A673 (cell line): ENCODE data around the gene SUN3. TPM values are rescaled to one million over a fixed set of nuclear protein-coding genes. Genes with fewer than 3 reads are reported as not detected.

Experiments used
- BruUV-seq: library from RNA; stranded (reverse); fragments of 400-500 nt; replicated peaks from 2 replicates; lab custom pipeline; 2021; lab: Mats Ljungman, UMichigan
- CTCF ChIA-PET: fragments of 300-600 bp; sonication (Branson Sonifier 250); formaldehyde crosslinking; loops from one replicate; lab custom pipeline; 2022; ENCODE audit warnings: antibody characterized with exemption; lab: Charles Lee
- POLR2A ChIA-PET: fragments of 300-600 bp; sonication (Branson Sonifier 250); formaldehyde crosslinking; loops from one replicate; lab custom pipeline; 2022; ENCODE audit warnings: antibody characterized with exemption; ENCODE audit not compliant: low non-redundant PET; lab: Charles Lee
- DNase-seq: peaks from one replicate; pipeline ENCODE4 v3.0.0-alpha.2; 2015; ENCODE audit warnings: low spot score
- H3K27ac ChIP-seq: fragments of 200-600 bp; sonication (generic); 2 replicates; pipeline ENCODE4 v1.5.1; 2016; ENCODE audit warnings: mixed run types, low read depth, mild to moderate bottlenecking, mixed read lengths, antibody characterized with exemption, low read length; ENCODE audit not compliant: poor library complexity, severe bottlenecking
- H3K27me3 ChIP-seq: fragments of 200-600 bp; sonication (generic); replicated peaks from 2 replicates; pipeline ENCODE4 v1.6.1; 2017; ENCODE audit warnings: mixed run types, low read depth, mild to moderate bottlenecking, mixed read lengths, antibody characterized with exemption, low read length; ENCODE audit not compliant: insufficient read depth, poor library complexity
- H3K36me3 ChIP-seq: fragments of 200-600 bp; sonication (generic); 2 replicates; pipeline ENCODE4 v1.6.1; 2016; ENCODE audit warnings: mixed run types, mild to moderate bottlenecking, mixed read lengths, antibody characterized with exemption, low read length; ENCODE audit not compliant: insufficient read depth, poor library complexity, severe bottlenecking
- H3K4me1 ChIP-seq: fragments of 200-600 bp; sonication (generic); 2 replicates; pipeline ENCODE4 v1.6.1; 2017; ENCODE audit warnings: mixed run types, mild to moderate bottlenecking, mixed read lengths, antibody characterized with exemption, low read length; ENCODE audit not compliant: insufficient read depth, poor library complexity, severe bottlenecking
- H3K4me3 ChIP-seq: fragments of 200-600 bp; sonication (generic); 2 replicates; pipeline ENCODE4 v1.5.1; 2016; ENCODE audit warnings: low read depth, mixed run types, mild to moderate bottlenecking, mixed read lengths, low read length; ENCODE audit not compliant: poor library complexity, severe bottlenecking
- H3K9me3 ChIP-seq: fragments of 200-600 bp; sonication (generic); 2 replicates; pipeline ENCODE4 v1.6.1; 2016; ENCODE audit warnings: mixed run types, low read depth, mild to moderate bottlenecking, mixed read lengths, antibody characterized with exemption, low read length; ENCODE audit not compliant: poor library complexity, severe bottlenecking
- EZH2 ChIP-seq: fragments of 200-600 bp; sonication (generic); IDR thresholded peaks from 2 replicates; pipeline ENCODE4 v1.6.1; 2017; ENCODE audit warnings: borderline replicate concordance, low read depth, mild to moderate bottlenecking, mixed read lengths, antibody characterized with exemption, low read length; ENCODE audit not compliant: poor library complexity, severe bottlenecking
- intact Hi-C: fragments of 100-400 bp; cut with micrococcal nuclease; formaldehyde crosslinking; loops from one replicate; pipeline ENCODE4 v1.10.0; 2022; ENCODE audit not compliant: unreplicated experiment
- total RNA-seq: library from RNA; stranded (reverse); gene quantifications from 2 replicates; pipeline ENCODE4 v1.2.3, GENCODE V29; 2021
- TF ChIP-seq, protein P1 (sequence below): fragments of 300-800, 200-600 bp; sonication (generic); conservative IDR thresholded peaks from 2 replicates; pipeline ENCODE4 v1.5.1; 2017; ENCODE audit warnings: low read depth, mild to moderate bottlenecking, antibody characterized with exemption, low read length, moderate library complexity, mixed read lengths

Gene SUN3
- total RNA-seq, 1 experiment from 2014 or later, result not detected

DNA sequence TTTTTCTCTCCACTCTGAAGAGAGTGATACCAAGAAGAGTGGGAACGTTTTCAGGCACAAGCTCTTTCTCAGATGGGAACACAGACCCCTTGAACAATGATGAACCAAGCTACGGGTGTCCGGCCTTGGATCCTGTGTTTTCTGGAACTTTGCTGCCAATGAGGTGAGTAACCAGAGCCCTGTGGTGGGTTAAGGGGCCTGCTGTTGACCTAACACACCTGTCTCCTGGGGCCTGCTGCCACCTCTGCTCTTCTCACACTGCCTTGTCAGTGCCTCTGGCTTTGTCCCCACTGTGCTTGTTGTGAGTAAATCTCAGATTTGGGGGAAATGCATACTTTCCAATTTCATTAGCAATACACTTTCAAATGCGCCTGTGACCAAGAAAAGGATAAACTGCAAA, 79.2 kb downstream of the SUN3 start:
- no peaks in the 10 kb centered on the region for H3K27me3 ChIP-seq
- H3K9me3 ChIP-seq, result no peaks in the 10 kb centered on the region
- no TSS peak for BruUV-seq
- POLR2A ChIA-PET, result interaction anchor here (0.7 kb wide), 1 partner anchor 12 kb away, joined by 4 read pairs; no protein-coding TSS in a partner anchor
- H3K4me1 ChIP-seq, result no peaks in the 10 kb centered on the region
- H3K27ac ChIP-seq, result no peak overlapping the region
- intact Hi-C loops, result loop anchor here (5.0 kb wide), 1 partner anchor 1903 kb away; no protein-coding TSS in a partner anchor
- TF ChIP-seq, protein P1, sequence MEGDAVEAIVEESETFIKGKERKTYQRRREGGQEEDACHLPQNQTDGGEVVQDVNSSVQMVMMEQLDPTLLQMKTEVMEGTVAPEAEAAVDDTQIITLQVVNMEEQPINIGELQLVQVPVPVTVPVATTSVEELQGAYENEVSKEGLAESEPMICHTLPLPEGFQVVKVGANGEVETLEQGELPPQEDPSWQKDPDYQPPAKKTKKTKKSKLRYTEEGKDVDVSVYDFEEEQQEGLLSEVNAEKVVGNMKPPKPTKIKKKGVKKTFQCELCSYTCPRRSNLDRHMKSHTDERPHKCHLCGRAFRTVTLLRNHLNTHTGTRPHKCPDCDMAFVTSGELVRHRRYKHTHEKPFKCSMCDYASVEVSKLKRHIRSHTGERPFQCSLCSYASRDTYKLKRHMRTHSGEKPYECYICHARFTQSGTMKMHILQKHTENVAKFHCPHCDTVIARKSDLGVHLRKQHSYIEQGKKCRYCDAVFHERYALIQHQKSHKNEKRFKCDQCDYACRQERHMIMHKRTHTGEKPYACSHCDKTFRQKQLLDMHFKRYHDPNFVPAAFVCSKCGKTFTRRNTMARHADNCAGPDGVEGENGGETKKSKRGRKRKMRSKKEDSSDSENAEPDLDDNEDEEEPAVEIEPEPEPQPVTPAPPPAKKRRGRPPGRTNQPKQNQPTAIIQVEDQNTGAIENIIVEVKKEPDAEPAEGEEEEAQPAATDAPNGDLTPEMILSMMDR, result no peak
- no peak for TF ChIP-seq EZH2
- DNase-seq, result no peak
- CTCF ChIA-PET, result no interaction called here
- H3K4me3 ChIP-seq, result no peak overlapping the region
- no peaks in the 10 kb centered on the region for H3K36me3 ChIP-seq

DNA sequence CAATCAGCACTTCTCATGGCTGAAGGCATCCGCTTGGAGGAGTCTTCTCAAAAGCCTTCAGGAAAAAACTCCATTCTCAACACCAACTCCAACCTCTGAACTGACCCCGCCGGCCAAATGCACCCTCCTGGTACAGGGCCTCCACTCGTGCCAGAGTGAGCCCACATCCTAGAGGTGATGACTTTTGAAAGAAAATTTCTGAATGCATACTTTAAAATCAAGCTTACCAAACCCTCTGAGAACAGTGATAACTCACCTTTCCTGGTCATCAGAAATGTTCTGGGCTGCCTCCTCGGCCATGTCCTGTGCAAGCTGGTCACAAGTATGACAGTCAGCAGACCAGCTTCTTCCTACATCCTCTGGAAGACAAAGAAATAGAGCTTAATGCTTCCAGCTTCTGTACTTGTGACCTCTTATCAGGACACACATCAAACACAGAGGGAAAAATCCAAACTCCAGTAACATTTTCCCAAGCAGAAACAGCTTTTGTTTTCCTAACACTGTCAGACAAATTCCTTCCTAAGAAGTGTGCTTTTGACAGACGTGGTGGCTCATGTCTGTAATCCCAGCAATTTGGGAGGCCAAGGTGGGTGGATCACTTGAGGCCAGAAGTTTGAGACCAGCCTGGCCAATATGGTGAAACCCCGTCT, 80.6 kb downstream of the SUN3 start, which contains the start of gene PKD1L1:
TSS of gene PKD1L1 (minus strand) at position 326 of the 650 bp plus-strand sequence. CDS start at position 300, 26 bp downstream.
- Histone ChIP-seq H3K27me3 (no peaks in the 10 kb centered on the region), H3K4me1 (no peaks in the 10 kb centered on the region), H3K4me3 (no peak within 1 kb of the TSS), H3K36me3 (no peaks in the 10 kb centered on the region), H3K27ac (no peak within 1 kb of the TSS), H3K9me3 (no peaks in the 10 kb centered on the region)
- BruUV-seq, result no TSS peak
- TF ChIP-seq EZH2, result no peak
- TF ChIP-seq, protein P1, result no peak
- intact Hi-C loops, result loop anchor here (5.0 kb wide), 1 partner anchor 1904 kb away; no protein-coding TSS in a partner anchor
- ChIA-PET CTCF (no interaction called here), POLR2A (no interaction called here)
- DNase-seq, result no peak

DNA sequence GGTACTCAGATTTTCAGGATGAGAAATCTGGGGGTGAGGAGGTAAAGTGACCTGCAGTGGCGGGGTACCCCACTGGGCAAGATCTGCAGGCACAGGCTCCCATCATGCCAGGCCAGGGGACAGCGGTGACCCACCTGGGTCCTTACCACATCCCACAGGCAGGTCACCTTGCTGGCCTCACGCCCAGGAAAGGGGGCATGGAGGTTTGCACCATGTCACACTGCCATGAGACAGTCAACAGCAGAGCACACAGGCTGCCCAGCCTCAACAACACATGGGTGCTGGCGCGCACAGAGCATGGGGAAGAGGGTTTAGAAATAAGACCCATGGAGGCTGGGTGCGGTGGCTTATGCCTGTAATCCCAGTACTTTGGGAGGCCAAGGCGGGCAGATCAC, 81.6 kb downstream of the SUN3 start:
- Histone ChIP-seq H3K4me3 (no peak overlapping the region), H3K27ac (no peak overlapping the region), H3K27me3 (no peaks in the 10 kb centered on the region), H3K4me1 (no peaks in the 10 kb centered on the region), H3K36me3 (no peaks in the 10 kb centered on the region), H3K9me3 (no peaks in the 10 kb centered on the region)
- ChIA-PET CTCF (no interaction called here), POLR2A (no interaction called here)
- no peak for TF ChIP-seq EZH2
- intact Hi-C loops, result loop anchor here (5.0 kb wide), 1 partner anchor 1905 kb away; no protein-coding TSS in a partner anchor
- no peak for DNase-seq
- BruUV-seq, result no TSS peak
